CD4-positive, alpha-beta T cell treated with Interleukin-6 for 4 hours (primary cell): ENCODE results near the gene NCLN.
"Not testable (repeated sequence)": the region's sequence is repeated elsewhere in the genome, so short reads cannot be mapped to it uniquely, and the experiment has no call there.

Experiments used
- DNase-seq: peaks from one replicate; pipeline ENCODE4 v3.0.0-alpha.2; 2020; ENCODE audit warnings: mixed read lengths

NCLN gene

GRCh38 chr19:3186160-3186688 is 494 bp downstream of the NCLN start:
- DNase-seq: no peak

GRCh38 chr19:3186891-3187661 is 1.3 kb downstream of the NCLN start:
- DNase-seq: no peak

- no peak for DNase-seq
Observed at GRCh38 chr19:3187662-3188511, 2.2 kb downstream of the NCLN start.

- no peak for DNase-seq
Observed at GRCh38 chr19:3188627-3189596, 3.2 kb downstream of the NCLN start.

GRCh38 chr19:3189702-3190469 is 4.2 kb downstream of the NCLN start:
- DNase-seq: no peak

- DNase-seq: no peak
Observed at GRCh38 chr19:3190470-3190770, 4.7 kb downstream of the NCLN start.

- DNase-seq: no peak
Observed at GRCh38 chr19:3190921-3191805, 5.4 kb downstream of the NCLN start.

GRCh38 chr19:3191806-3192104 is 6.0 kb downstream of the NCLN start:
- not testable (repeated sequence) for DNase-seq

- DNase-seq: no peak
Observed at GRCh38 chr19:3192228-3192635, 6.5 kb downstream of the NCLN start.

- no peak for DNase-seq
Observed at GRCh38 chr19:3192684-3193083, 7.0 kb downstream of the NCLN start.

GRCh38 chr19:3193256-3194105 is 7.8 kb downstream of the NCLN start:
- DNase-seq: no peak

GRCh38 chr19:3194106-3195087 is 8.7 kb downstream of the NCLN start:
- no peak for DNase-seq

- no peak for DNase-seq
Observed at GRCh38 chr19:3196064-3196932, 10.6 kb downstream of the NCLN start.

GRCh38 chr19:3196933-3197205 is 11.1 kb downstream of the NCLN start:
- no peak for DNase-seq

- DNase-seq: no peak
Observed at GRCh38 chr19:3198901-3199700, 13.4 kb downstream of the NCLN start.

GRCh38 chr19:3201072-3201700 is 15.5 kb downstream of the NCLN start:
- no peak for DNase-seq

GRCh38 chr19:3201911-3202310 is 16.2 kb downstream of the NCLN start:
- no peak for DNase-seq
